ENCODE data around the gene SETBP1. TPM values are rescaled to one million over a fixed set of nuclear protein-coding genes. Genes with fewer than 3 reads are reported as not detected.

The SETBP1 gene
- total RNA-seq, 1 donor from 2014 or later: 12.4 TPM

DNA sequence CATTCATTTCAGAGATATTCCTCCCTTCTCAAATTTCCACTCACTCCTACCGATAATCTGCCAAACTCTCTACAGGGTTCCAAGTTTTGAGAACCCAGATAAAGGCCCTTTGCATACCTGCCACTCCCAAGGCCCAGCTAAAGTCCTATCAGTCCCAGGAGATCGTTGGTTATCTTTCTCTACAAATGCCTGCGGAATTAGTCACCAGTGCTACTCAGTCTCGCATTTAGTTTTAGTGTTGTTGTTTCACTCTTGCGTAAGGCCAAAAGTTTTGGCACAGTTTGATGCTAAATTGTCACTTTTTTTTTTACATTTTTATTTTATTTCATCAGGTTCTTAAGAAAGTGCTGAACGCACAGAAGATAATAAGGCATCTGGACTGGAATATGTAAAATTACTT, 29.2 kb upstream of the SETBP1 start:
- Histone ChIP-seq H3K9me3 (ENCODE audit: insufficient read depth, low read depth, low read length) (no peaks in the 10 kb centered on the region), H2AFZ (ENCODE audit: low read depth, low read length) (no peak overlapping the region), H3K27me3 (ENCODE audit: insufficient read depth, low read length) (no peaks in the 10 kb centered on the region), H3K4me3 (ENCODE audit: insufficient read depth, low read depth, low read length) (no peak overlapping the region), H4K20me1 (ENCODE audit: insufficient read depth, low read length) (no peaks in the 10 kb centered on the region), H3K79me2 (ENCODE audit: insufficient read depth, low read length) (no peaks in the 10 kb centered on the region), H3K27ac (ENCODE audit: low read depth, low read length) (no peak overlapping the region), H3K36me3 (ENCODE audit: insufficient read depth, low read length) (no peaks in the 10 kb centered on the region), H3K9ac (ENCODE audit: low read length) (no peak overlapping the region), H3K4me1 (ENCODE audit: insufficient read depth, low read length) (peaks cover 30% of the 10 kb centered on the region), H3K4me2 (ENCODE audit: low read length) (peak overlapping the region; percentile 47)
- Mint-ChIP-seq H3K36me3 (ENCODE audit: low read depth, unreplicated experiment) (no peaks in the 10 kb centered on the region), H3K9me3 (ENCODE audit: unreplicated experiment) (peaks cover 3% of the 10 kb centered on the region), H3K27me3 (ENCODE audit: low read depth, unreplicated experiment) (no peaks in the 10 kb centered on the region), H3K4me1 (ENCODE audit: low read depth, unreplicated experiment) (peaks cover 36% of the 10 kb centered on the region), H3K27ac (ENCODE audit: unreplicated experiment) (no peak overlapping the region), H3K4me3 (ENCODE audit: unreplicated experiment) (no peak overlapping the region)
- no peak for TF ChIP-seq EZH2 (IDR thresholded peaks at IDR 0.05; ENCODE audit: insufficient read depth, low read length)
- no peak for TF ChIP-seq CTCF (IDR thresholded peaks at IDR 0.05; ENCODE audit: insufficient read depth, low read depth, low read length)
- FAIRE-seq (peak; percentile 87), DNase-seq (ENCODE audit: low read depth) (peak; percentile 86)

GRCh38 chr18:44651918-44652572, 28.6 kb upstream of the SETBP1 start:
- H3K79me2 ChIP-seq (ENCODE audit: insufficient read depth, low read length): no peaks in the 10 kb centered on the region
- Mint-ChIP-seq H3K4me3 (ENCODE audit: unreplicated experiment) (no peak overlapping the region), H3K27me3 (ENCODE audit: low read depth, unreplicated experiment) (no peaks in the 10 kb centered on the region), H3K9me3 (ENCODE audit: unreplicated experiment) (peaks cover 3% of the 10 kb centered on the region), H3K27ac (ENCODE audit: unreplicated experiment) (peak overlapping the region; percentile 50), H3K36me3 (ENCODE audit: low read depth, unreplicated experiment) (no peaks in the 10 kb centered on the region), H3K4me1 (ENCODE audit: low read depth, unreplicated experiment) (peaks cover 36% of the 10 kb centered on the region)
- TF ChIP-seq CTCF (IDR thresholded peaks at IDR 0.05; ENCODE audit: insufficient read depth, low read depth, low read length) (no peak), EZH2 (IDR thresholded peaks at IDR 0.05; ENCODE audit: insufficient read depth, low read length) (no peak)
- no peaks in the 10 kb centered on the region for H3K9me3 ChIP-seq (ENCODE audit: insufficient read depth, low read depth, low read length)
- no peak overlapping the region for H3K27ac ChIP-seq (ENCODE audit: low read depth, low read length)
- H4K20me1 ChIP-seq (ENCODE audit: insufficient read depth, low read length): no peaks in the 10 kb centered on the region
- peak overlapping the region; percentile 47 for H3K4me2 ChIP-seq (ENCODE audit: low read length)
- H3K36me3 ChIP-seq (ENCODE audit: insufficient read depth, low read length): no peaks in the 10 kb centered on the region
- no peak overlapping the region for H2AFZ ChIP-seq (ENCODE audit: low read depth, low read length)
- DNase-seq (ENCODE audit: low read depth): no peak
- no peak overlapping the region for H3K4me3 ChIP-seq (ENCODE audit: insufficient read depth, low read depth, low read length)
- H3K9ac ChIP-seq (ENCODE audit: low read length): no peak overlapping the region
- H3K4me1 ChIP-seq (ENCODE audit: insufficient read depth, low read length): peaks cover 30% of the 10 kb centered on the region
- no peak for FAIRE-seq
- no peaks in the 10 kb centered on the region for H3K27me3 ChIP-seq (ENCODE audit: insufficient read depth, low read length)

DNA sequence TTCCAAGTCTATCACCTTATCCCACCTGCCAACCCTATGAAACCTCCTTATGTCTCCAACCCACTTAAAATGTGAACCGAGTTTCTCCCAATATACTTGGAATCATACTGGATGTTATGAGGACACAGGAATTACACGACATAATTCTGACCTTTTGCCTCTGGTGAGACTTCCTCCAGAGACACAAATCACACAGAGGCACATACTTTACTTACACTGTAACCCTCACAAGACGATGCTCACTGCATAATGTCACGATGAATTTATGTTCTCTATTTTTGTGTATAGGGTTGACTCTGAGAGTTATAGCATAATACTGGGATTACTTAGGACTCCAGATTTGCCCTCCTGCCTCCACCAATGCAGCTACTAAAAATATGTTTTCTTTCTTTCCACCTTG, 28.0 kb upstream of the SETBP1 start:
- H3K36me3 Mint-ChIP-seq (ENCODE audit: low read depth, unreplicated experiment): no peaks in the 10 kb centered on the region
- Histone ChIP-seq H2AFZ (ENCODE audit: low read depth, low read length) (no peak overlapping the region), H3K4me2 (ENCODE audit: low read length) (no peak overlapping the region), H3K9ac (ENCODE audit: low read length) (no peak overlapping the region), H3K27ac (ENCODE audit: low read depth, low read length) (no peak overlapping the region), H3K79me2 (ENCODE audit: insufficient read depth, low read length) (no peaks in the 10 kb centered on the region), H3K4me3 (ENCODE audit: insufficient read depth, low read depth, low read length) (no peak overlapping the region), H4K20me1 (ENCODE audit: insufficient read depth, low read length) (no peaks in the 10 kb centered on the region), H3K4me1 (ENCODE audit: insufficient read depth, low read length) (peaks cover 30% of the 10 kb centered on the region), H3K27me3 (ENCODE audit: insufficient read depth, low read length) (no peaks in the 10 kb centered on the region), H3K9me3 (ENCODE audit: insufficient read depth, low read depth, low read length) (no peaks in the 10 kb centered on the region), H3K36me3 (ENCODE audit: insufficient read depth, low read length) (no peaks in the 10 kb centered on the region)
- peaks cover 3% of the 10 kb centered on the region for H3K9me3 Mint-ChIP-seq (ENCODE audit: unreplicated experiment)
- H3K27ac Mint-ChIP-seq (ENCODE audit: unreplicated experiment): peak overlapping the region; percentile 50
- FAIRE-seq: no peak
- H3K4me3 Mint-ChIP-seq (ENCODE audit: unreplicated experiment): no peak overlapping the region
- no peaks in the 10 kb centered on the region for H3K27me3 Mint-ChIP-seq (ENCODE audit: low read depth, unreplicated experiment)
- TF ChIP-seq EZH2 (IDR thresholded peaks at IDR 0.05; ENCODE audit: insufficient read depth, low read length) (no peak), CTCF (IDR thresholded peaks at IDR 0.05; ENCODE audit: insufficient read depth, low read depth, low read length) (no peak)
- DNase-seq (ENCODE audit: low read depth): no peak
- H3K4me1 Mint-ChIP-seq (ENCODE audit: low read depth, unreplicated experiment): peaks cover 36% of the 10 kb centered on the region

Measured in astrocyte (in vitro differentiated cells and primary cell).